ENCODE results near the gene SLC16A12. TPM values are rescaled to one million over a fixed set of nuclear protein-coding genes. Genes with fewer than 3 reads are reported as not detected.

SLC16A12 gene
- total and polyA plus RNA-seq, 2 donors from 2014 or later: 19.0 to 38.8 TPM

DNA sequence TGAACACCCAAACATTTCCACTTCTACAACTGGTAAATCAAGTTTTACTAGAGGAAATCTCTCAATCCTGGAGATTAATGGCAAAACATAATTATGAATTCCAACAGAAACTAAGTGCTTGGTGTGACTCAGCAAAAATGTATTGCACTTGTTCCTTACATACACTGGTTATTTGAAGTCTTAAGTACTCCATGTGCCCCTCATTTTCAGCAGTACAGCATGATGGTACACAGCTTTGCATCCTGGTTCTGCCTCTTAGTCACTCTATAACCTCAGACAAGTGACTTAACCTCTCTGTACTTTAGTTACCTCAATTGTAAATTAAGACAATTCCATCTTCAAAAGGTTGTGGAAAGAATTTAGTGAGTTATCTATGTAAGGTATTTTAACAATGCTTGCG, 12.9 kb downstream of the SLC16A12 start:
- no peak for FAIRE-seq
- no peaks in the 10 kb centered on the region for H3K27me3 ChIP-seq (ENCODE audit: control insufficient read depth, insufficient read depth, low read length)
- no peak overlapping the region for H3K4me3 ChIP-seq (ENCODE audit: low read length in 3 of 3)
- H3K9ac ChIP-seq (ENCODE audit: low read length in 3 of 3): no peak overlapping the region
- DNase-seq: peak in 1 of 5 donors; percentile 18
- peaks cover 0 to 4% (median 0%) of the 10 kb centered on the region in 3 donors for H3K36me3 ChIP-seq (ENCODE audit: control insufficient read depth in 2 of 3, insufficient read depth in 3 of 3, low read length in 3 of 3)
- intact Hi-C loops (cut with DNase I): no loop called here
- TF ChIP-seq, protein P1, sequence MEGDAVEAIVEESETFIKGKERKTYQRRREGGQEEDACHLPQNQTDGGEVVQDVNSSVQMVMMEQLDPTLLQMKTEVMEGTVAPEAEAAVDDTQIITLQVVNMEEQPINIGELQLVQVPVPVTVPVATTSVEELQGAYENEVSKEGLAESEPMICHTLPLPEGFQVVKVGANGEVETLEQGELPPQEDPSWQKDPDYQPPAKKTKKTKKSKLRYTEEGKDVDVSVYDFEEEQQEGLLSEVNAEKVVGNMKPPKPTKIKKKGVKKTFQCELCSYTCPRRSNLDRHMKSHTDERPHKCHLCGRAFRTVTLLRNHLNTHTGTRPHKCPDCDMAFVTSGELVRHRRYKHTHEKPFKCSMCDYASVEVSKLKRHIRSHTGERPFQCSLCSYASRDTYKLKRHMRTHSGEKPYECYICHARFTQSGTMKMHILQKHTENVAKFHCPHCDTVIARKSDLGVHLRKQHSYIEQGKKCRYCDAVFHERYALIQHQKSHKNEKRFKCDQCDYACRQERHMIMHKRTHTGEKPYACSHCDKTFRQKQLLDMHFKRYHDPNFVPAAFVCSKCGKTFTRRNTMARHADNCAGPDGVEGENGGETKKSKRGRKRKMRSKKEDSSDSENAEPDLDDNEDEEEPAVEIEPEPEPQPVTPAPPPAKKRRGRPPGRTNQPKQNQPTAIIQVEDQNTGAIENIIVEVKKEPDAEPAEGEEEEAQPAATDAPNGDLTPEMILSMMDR (IDR thresholded peaks at IDR 0.05; ENCODE audit: borderline replicate concordance, extremely low read depth, insufficient read depth): no peak
- H3K9me3 ChIP-seq (ENCODE audit: control insufficient read depth in 2 of 3, insufficient read depth in 1 of 3, low read length in 3 of 3): no peaks in the 10 kb centered on the region
- no peak overlapping the region for H3K27ac ChIP-seq (ENCODE audit: low read depth in 2 of 2, low read length in 2 of 2)
- H3K4me1 ChIP-seq (ENCODE audit: control insufficient read depth in 2 of 3, insufficient read depth in 2 of 3, low read depth in 1 of 3, low read length in 3 of 3): peaks cover 0 to 56% (median 13%) of the 10 kb centered on the region in 3 donors

DNA sequence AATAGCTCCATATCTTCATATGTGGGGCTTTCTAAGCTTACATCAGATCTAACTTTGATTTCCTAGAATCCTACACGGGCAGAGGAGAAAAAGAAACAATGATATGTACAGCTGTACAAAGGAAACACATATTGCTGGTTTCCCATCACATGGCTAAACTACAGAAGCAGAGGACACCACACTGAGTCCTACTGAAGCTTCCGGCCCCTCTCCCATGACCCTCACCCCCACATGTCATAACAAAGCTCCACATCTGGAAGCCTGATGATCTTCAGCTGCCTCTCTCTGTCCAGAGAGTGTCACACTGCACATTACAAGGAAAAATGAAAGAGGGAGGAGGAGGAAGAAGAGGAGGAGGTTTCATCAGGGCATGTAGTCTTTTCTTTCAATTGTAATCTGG, 14.0 kb downstream of the SLC16A12 start:
- peaks cover 0 to 4% (median 0%) of the 10 kb centered on the region in 3 donors for H3K36me3 ChIP-seq (ENCODE audit: control insufficient read depth in 2 of 3, insufficient read depth in 3 of 3, low read length in 3 of 3)
- H3K27me3 ChIP-seq (ENCODE audit: control insufficient read depth, insufficient read depth, low read length): no peaks in the 10 kb centered on the region
- no peak for FAIRE-seq
- DNase-seq: peak in 2 of 5 donors; percentile 25 to 71
- intact Hi-C loops (cut with DNase I): no loop called here
- H3K9ac ChIP-seq (ENCODE audit: low read length in 3 of 3): no peak overlapping the region
- TF ChIP-seq, protein P1 (IDR thresholded peaks at IDR 0.05; ENCODE audit: borderline replicate concordance, extremely low read depth, insufficient read depth): no peak
- H3K4me3 ChIP-seq (ENCODE audit: low read length in 3 of 3): no peak overlapping the region
- H3K4me1 ChIP-seq (ENCODE audit: control insufficient read depth in 2 of 3, insufficient read depth in 2 of 3, low read depth in 1 of 3, low read length in 3 of 3): peaks cover 0 to 60% (median 14%) of the 10 kb centered on the region in 3 donors
- peak overlapping the region; percentile 36 to 83 for H3K27ac ChIP-seq (ENCODE audit: low read depth in 2 of 2, low read length in 2 of 2)
- H3K9me3 ChIP-seq (ENCODE audit: control insufficient read depth in 2 of 3, insufficient read depth in 1 of 3, low read length in 3 of 3): no peaks in the 10 kb centered on the region

DNA sequence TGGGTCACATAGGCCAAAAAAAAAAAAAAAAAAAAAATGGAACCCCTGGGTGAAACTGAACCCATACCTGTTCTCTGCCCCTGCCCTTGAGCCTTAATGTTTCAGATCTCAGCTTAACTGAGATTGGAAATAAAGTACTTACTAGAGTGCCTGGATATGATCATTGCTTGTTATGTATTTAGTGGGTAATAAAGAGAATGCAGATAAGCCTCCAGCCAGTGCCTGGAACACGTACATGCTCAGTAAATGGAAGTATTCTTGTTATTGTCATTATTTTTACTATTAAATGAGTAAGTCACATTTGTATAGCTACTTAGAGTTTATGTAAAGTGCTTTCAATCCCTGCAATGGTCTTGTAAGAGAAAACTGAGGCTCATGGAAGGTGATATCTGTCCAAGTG, 14.7 kb downstream of the SLC16A12 start:
- H3K4me1 ChIP-seq (ENCODE audit: control insufficient read depth in 2 of 3, insufficient read depth in 2 of 3, low read depth in 1 of 3, low read length in 3 of 3): peaks cover 0 to 63% (median 15%) of the 10 kb centered on the region in 3 donors
- DNase-seq: no peak
- FAIRE-seq: no peak
- H3K9ac ChIP-seq (ENCODE audit: low read length in 3 of 3): no peak overlapping the region
- peak overlapping the region; percentile 28 to 83 for H3K27ac ChIP-seq (ENCODE audit: low read depth in 2 of 2, low read length in 2 of 2)
- intact Hi-C loops (cut with DNase I): no loop called here
- H3K4me3 ChIP-seq (ENCODE audit: low read length in 3 of 3): no peak overlapping the region
- TF ChIP-seq, protein P1 (IDR thresholded peaks at IDR 0.05; ENCODE audit: borderline replicate concordance, extremely low read depth, insufficient read depth): no peak
- no peaks in the 10 kb centered on the region for H3K9me3 ChIP-seq (ENCODE audit: control insufficient read depth in 2 of 3, insufficient read depth in 1 of 3, low read length in 3 of 3)
- no peaks in the 10 kb centered on the region for H3K27me3 ChIP-seq (ENCODE audit: control insufficient read depth, insufficient read depth, low read length)
- peaks cover 0 to 4% (median 0%) of the 10 kb centered on the region in 3 donors for H3K36me3 ChIP-seq (ENCODE audit: control insufficient read depth in 2 of 3, insufficient read depth in 3 of 3, low read length in 3 of 3)
